ENCODE results near the gene SH3BGR.

Gene SH3BGR

GRCh38 chr21:39513735-39514134, 62.0 kb downstream of the SH3BGR start:
- no peak overlapping the region for H3K4me3 ChIP-seq (ENCODE audit: low read depth, low read length)
- TF ChIP-seq, protein P1, sequence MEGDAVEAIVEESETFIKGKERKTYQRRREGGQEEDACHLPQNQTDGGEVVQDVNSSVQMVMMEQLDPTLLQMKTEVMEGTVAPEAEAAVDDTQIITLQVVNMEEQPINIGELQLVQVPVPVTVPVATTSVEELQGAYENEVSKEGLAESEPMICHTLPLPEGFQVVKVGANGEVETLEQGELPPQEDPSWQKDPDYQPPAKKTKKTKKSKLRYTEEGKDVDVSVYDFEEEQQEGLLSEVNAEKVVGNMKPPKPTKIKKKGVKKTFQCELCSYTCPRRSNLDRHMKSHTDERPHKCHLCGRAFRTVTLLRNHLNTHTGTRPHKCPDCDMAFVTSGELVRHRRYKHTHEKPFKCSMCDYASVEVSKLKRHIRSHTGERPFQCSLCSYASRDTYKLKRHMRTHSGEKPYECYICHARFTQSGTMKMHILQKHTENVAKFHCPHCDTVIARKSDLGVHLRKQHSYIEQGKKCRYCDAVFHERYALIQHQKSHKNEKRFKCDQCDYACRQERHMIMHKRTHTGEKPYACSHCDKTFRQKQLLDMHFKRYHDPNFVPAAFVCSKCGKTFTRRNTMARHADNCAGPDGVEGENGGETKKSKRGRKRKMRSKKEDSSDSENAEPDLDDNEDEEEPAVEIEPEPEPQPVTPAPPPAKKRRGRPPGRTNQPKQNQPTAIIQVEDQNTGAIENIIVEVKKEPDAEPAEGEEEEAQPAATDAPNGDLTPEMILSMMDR (IDR thresholded peaks at IDR 0.05; ENCODE audit: control insufficient read depth, extremely low read depth, insufficient read depth): no peak
- DNase-seq (ENCODE audit: low read depth): no peak

DNA sequence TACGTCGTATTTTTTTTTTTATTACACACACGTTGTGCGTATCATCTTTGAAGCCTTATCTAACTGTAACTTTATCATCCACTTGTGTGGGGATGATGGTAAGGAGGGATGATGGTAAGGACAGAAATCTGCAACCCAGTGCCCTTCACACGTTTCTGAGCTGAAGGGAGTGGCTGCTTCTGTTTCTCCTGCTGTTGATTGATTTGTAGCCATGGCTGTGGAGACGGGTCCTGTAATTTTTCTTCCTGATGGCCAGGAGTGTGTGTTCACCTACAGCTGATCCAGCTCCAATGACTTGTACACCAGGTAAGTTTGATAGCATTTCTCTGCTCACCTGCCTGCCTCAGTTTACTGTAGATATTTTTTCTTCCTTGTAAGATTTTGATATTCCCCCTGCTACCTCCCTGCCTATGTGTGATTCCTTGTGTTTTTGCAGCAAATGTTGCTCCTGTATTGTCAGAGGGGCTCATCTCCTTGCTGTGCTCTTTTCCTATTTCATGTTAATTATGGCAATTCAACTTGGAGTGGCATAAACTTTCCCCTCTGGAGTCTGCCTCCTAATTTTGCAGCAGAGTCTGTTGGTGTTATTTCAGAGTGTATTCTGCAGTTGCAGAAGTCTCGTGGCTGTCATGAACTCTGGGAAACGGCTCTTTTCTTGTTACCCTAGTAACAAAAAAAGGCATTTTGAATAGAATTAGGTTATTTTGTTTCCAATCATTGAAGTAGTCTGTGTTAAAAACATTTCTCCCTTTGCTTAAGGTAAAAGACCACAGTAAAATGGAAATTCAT, 64.1 kb downstream of the SH3BGR start:
- DNase-seq (ENCODE audit: low read depth): no peak
- no peak overlapping the region for H3K4me3 ChIP-seq (ENCODE audit: low read depth, low read length)
- TF ChIP-seq, protein P1 (IDR thresholded peaks at IDR 0.05; ENCODE audit: control insufficient read depth, extremely low read depth, insufficient read depth): no peak

DNA sequence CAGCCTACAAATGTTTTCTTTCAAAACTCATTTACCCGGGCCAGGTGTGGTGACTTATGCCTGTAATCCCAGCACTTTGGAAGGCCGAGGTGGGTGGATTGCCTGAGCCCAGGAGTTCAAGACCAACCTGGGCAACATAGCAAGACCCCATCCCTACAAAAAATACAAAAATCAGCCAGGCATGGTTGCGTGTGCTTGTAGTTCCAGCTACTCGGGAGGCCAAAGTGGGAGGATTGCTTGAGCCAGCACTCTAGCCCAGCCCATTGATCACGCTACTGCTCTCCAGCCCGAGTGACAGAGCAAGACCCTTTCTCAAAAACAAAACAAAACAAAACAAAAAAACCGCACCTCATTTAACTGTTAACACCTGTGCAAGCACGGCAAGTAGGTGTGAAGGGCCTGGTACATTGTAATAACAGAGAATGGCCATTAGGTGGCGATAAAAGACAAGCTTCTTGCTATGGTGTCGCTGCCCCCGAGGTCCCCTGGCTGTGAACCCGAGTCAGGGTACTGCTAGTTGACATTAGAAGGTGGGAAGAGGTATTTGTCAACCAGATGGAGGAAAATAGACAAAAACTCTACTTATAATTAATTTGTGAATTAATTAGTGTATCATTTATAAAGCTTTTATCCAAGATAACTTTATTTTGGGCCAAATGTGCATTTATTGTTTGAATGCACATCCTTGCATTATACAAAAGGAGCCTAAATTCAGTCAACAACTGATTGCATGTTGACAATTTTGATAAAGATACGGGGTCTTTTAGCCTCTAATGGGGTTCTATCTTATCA, 66.5 kb downstream of the SH3BGR start:
- TF ChIP-seq, protein P1 (IDR thresholded peaks at IDR 0.05; ENCODE audit: control insufficient read depth, extremely low read depth, insufficient read depth): peak; percentile 88
- no peak for DNase-seq (ENCODE audit: low read depth)
- no peak overlapping the region for H3K4me3 ChIP-seq (ENCODE audit: low read depth, low read length)

DNA sequence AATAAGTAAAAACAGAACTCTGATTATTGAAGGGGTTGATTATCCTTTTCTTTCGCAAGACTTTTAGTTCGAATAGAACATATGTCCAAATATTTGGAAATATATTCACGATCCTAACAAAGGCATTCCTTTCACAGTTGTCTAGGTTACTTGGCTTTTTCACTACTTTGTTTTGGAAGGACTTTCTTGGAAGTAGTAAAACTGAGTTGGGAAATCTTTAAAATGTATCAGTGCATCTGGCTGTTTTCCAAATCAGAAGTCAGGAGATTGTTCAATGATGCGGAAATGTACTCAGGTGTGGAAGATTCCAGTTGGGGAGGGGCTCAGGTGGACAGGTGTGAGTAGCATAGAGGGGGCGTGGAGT, 67.1 kb downstream of the SH3BGR start:
- H3K4me3 ChIP-seq (ENCODE audit: low read depth, low read length): no peak overlapping the region
- TF ChIP-seq, protein P1 (IDR thresholded peaks at IDR 0.05; ENCODE audit: control insufficient read depth, extremely low read depth, insufficient read depth): no peak
- no peak for DNase-seq (ENCODE audit: low read depth)

- TF ChIP-seq, protein P1 (IDR thresholded peaks at IDR 0.05; ENCODE audit: control insufficient read depth, extremely low read depth, insufficient read depth): no peak
- no peak overlapping the region for H3K4me3 ChIP-seq (ENCODE audit: low read depth, low read length)
- DNase-seq (ENCODE audit: low read depth): no peak
Measured at GRCh38 chr21:39519835-39520234, 68.1 kb downstream of the SH3BGR start.

GRCh38 chr21:39523399-39523798, 71.6 kb downstream of the SH3BGR start:
- TF ChIP-seq, protein P1 (IDR thresholded peaks at IDR 0.05; ENCODE audit: control insufficient read depth, extremely low read depth, insufficient read depth): no peak
- no peak for DNase-seq (ENCODE audit: low read depth)
- no peak overlapping the region for H3K4me3 ChIP-seq (ENCODE audit: low read depth, low read length)
